Fibroblast of gingiva (primary cell): ENCODE results near the gene ZSWIM4.
"Not testable (repeated sequence)": the region's sequence is repeated elsewhere in the genome, so short reads cannot be mapped to it uniquely, and the experiment has no call there.

Experiments used
- DNase-seq: peaks from one replicate; pipeline ENCODE4 v3.0.0-alpha.2; 2011; ENCODE audit warnings: low read depth

The ZSWIM4 gene

DNA sequence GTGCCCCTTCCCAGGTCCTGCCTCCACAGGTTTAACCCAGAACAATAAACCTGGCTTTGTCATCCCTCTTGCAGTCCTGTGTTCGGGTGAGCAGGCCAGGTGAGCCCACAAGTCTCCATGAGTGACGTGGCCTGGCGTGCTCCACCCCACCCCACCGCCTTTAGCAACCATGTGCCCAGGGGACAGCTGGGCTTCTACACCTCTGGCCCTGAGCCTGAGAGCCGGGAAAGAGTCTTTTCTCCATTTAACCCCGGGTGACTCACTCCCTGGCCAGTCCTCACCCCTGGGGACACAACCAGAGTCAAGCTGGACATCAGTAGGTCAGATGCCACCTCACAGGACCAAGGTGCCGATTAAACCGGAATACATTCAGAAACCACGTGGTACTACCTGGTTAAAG is 16.8 kb upstream of the ZSWIM4 start:
- no peak for DNase-seq

DNA sequence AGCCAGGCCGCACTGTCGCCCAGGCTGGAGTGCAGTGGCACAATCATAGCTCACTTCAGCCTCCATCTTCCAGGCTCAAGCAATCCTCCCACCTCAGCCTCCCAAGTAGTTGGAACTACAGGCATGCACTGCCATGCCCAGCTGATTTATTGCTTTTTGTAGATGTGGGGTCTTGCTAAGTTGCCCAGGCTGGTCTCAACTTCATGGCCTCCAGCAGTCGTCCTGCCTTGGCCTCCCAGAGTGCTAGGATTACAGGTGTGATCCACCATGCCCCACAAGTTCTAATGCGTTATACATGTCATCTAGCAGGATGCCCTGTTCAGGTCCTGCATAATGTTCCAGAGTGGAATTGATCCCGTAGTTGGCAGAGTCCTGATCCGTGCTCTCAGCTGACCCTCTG is 16.4 kb upstream of the ZSWIM4 start:
- no peak for DNase-seq

DNA sequence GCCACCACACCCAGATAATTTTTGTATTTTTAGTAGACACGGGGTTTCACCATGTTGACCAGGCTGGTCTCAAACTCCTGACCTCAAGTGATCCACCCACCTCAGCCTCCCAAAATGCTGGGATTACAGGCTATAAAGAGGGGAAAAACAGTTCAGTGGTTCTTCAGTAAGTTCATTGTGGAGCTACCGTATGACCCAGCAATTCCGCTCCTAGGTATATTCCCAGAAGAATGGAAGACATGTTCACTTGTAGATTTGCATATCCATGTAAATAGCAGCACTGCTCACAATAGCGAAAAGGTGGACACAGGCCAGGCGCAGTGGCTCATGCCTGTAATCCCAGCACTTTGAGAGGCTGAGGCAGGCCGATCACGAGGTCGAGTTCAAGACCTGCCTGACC is 15.4 kb upstream of the ZSWIM4 start:
- not testable (repeated sequence) for DNase-seq

DNA sequence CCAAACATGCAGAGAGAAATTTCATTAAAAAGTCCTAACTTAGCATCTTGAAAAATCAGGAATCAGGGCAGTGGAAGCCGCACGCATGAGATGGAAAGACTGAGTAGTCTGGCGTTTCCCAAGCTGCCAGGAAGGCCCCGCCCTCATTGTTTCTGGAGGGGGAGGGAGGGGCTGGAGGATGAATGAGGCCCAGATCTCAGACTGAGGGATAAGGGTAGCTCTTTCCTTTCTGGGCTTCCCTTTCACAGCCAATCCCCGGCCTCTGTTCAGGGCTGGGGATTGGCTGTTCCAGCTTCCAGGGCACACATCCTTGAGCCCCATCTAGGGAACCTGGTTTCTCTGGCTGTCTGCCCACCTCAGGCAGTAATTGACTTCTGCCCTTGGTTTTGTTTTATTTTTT is 13.7 kb upstream of the ZSWIM4 start:
- DNase-seq: peak; percentile 90

DNA sequence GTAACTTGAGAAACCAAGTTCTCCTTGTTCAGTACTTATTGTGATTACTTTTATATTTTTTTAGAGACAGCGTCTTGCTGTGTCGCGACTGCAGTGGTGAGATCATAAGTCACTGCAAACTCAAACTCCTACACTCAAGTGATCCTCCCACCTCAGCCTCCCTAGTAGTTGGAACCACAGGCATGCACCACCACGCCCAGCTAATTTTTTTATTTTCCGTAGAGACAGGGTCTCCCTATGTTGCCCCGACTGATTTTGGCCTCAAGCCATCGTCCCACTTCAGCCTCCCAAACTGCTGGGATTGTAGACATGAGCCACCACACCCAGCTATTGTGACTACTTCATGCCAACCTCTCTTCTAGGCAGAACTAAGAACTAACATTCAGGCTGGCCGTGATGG is 12.7 kb upstream of the ZSWIM4 start:
- DNase-seq: no peak

DNA sequence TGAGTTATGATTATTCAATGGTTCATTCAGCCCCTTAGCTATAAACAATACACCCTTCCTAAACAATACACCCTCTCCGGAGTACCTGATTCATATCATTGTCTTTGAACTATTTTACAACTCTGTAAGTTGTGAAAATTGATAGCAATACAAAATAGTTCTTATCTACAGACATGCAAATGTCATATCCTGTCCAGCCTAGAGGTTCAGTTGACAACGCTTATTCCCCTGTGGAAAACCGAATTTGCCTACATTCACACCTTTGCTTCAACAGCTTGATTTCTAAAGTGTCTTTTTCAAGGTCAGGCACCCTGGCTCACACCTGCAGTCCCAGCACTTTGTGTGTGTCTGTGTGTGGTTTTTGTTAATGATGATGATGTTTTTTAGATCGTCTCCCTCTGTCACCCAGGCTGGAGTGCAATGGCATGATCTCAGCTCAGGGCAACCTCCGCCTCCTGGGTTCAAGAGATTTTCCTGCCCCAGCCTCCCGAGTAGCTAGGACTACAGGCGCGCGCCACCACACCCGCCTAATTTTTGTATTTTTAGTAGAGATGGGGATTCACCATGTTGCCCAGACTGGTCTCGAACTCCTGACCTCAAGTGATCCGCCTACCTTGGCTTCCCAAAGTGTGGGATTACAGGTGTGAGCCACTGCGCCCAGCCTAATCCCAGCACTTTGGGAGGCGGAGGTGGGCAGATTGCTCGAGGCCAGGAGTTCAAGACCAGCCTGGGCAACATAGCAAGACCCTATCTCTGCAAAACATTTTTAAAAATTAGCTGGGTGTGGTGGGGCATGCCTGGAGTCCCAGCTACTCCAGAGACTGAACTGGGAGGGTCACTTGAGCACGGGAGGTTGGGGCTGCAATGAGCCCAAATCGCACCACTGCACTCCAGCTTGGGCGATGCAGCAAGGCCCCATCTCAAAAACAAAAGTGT is 11.4 kb upstream of the ZSWIM4 start:
- DNase-seq: no peak

DNA sequence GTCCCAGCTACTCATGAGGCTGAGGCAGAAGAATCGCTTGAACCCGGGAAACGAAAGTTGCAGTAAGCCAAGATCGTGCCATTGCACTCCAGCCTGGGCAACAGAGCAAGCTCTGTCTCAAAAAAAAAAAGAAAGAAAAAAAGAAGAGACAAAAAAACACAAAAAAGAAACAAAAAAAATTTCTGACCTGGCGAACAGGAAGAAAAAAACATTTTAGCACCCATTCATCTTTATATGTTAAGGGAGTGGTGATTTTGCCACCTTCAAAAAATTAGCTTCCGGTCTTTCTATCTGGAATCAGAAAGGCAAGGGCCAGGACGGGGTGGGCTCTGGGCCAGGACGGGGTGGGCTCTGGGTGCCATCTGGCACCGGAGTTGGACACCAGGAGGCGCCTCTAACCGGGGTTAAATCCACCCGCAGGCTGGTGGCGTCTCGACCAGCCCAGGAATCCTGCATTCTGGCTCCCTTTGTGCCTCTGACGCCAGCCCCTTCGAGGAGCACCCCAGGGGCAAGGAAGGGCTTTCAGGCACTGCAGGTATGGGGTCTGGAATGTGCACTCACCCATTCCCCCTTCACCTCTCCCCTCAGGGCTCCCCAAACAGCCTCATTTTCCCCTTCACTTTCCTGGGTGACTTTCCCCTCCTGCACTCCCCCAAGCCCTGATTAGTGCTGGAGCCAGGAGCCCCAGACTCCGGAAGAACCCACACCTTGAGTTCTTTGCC is 10.4 kb upstream of the ZSWIM4 start:
- DNase-seq: peak; percentile 59

DNA sequence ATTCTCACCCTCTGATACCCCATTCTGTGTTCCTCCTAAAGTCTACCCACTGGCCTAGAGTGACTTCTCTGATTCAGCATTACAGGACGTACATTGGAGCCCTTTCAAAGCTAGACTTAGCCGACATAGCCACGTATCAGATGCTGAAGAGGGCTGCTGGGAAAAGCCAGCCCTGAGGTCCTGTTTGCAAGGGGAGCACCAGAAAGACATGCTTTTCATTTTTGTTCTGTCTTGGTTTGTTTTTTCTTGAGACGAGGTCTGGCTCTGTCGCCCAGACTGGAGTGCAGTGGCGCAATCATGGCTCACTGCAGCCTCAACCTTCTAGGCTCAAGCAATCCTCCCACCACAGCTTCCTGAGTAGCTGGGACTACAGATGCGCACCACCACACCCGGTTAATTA is 6.3 kb upstream of the ZSWIM4 start:
- DNase-seq: peak; percentile 79

DNA sequence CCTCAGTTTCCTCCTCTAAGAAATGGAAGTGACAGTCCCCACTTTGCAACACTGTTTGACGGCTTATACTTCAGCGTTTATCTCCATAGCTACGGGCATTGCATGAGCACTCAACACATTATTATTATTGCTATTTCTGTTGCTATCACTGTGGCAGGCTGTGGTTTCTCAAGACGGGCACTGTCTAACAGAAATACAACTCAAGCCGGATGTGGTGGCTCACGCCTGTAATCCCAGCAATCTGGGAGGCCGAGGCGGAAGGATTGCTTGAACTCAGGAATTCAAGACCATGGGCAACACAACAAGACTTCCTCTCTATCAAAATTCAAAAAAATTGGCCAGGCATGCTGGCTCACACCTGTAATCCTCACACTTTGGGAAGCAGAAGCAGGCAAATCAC is 4.9 kb upstream of the ZSWIM4 start:
- DNase-seq: no peak

DNA sequence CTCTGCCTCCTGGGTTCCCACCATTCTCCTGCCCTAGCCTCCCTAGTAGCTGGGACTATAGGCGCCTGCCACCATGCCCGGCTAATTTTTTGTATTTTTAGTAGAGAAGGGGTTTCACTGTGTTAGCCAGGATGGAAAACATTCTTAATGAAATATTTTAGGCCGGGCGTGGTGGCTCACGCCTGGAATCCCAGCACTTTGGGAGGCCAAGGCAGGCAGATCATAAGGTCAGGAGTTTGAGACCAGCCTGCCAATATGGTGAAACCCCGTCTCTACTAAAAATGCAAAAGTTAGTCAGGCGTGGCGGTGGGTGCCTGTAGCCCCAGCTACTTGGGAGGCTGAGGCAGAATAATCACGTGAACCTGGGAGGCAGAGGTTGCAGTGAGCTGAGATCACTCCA is 1.9 kb upstream of the ZSWIM4 start:
- DNase-seq: not testable (repeated sequence)

DNA sequence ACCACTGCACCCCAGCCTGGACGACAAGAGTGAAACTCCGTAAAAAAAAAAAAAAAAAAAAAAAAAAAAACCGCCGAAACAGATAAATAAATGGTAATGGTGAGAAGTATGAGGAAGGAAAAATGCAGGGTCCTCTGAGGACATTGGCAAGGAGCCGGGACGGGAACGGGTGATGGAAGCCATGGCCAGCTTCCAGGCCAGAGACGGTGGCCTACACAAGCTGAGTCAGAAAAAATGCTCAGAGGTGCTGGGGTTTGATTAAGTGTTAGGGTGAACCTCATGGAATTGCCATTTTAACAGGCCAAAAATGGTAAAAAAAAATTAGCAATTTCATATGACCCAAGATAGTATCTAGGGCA is 866 bp upstream of the ZSWIM4 start:
- peak; percentile 93 for DNase-seq

DNA sequence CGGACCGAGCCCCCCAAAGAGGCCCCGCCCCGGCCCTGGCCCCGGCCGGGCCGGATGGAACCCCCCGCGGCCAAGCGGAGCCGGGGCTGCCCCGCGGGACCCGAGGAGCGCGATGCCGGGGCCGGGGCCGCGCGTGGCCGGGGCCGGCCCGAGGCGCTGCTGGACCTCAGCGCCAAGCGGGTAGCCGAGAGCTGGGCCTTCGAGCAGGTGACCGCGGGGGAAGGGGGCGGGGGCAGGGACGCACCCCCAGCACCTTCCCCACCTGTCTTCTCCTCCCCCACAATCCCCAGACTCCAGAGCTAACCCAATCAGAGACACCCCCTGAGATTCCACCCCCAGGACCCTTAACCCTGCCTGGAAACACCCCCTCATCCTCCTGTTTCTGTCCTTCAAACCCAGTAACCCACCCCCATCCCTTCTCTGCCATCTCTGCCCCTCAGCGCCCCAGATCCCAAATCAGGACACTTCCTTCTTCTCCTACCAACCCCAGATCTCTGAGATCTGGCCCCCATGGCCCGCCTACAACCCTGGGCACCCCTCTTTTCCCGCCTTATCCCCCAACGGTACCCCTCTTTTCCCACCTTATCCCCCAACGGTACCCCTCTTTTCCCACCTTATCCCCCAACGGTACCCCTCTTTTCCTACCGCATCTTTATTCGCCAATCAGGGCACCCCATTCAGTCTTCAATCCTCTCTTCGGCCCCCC is 505 bp downstream of the ZSWIM4 start:
- no peak for DNase-seq

DNA sequence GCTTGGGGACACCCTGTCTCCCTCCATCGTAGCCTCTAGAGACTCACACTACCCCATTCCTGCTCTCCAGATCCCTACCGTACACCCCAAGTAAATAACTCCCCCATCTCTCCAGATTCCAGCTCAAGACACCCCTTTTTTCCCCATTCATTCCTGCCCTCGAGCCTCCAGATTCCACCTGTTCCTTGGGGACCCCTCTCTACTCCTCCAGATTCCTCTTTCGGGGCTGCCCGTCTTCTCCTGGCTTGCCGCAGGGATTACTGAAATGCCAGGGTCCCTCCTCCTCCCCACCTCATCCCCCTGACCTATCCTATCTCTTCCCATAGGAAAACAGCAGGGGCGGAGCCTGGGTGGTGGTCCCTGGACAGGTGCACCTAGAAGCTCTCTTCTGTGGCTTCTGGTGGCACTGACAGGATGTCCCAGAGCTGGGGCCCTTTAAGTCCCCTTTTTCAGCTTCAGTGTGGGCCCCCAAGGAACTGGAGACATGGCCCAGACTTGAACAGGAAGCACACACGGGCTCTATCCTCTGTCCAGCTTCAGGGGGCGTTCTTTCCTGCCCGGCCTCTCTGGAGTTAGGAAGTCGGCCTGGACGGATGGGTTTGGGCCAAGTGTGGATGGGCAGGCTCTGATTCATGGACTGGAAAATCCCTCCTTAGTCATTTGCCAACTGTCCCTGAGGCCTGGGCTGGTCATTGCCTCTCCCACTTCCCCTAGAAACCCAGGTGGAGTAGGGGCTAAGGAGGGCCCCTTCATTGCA is 1.2 kb downstream of the ZSWIM4 start:
- DNase-seq: peak; percentile 88

DNA sequence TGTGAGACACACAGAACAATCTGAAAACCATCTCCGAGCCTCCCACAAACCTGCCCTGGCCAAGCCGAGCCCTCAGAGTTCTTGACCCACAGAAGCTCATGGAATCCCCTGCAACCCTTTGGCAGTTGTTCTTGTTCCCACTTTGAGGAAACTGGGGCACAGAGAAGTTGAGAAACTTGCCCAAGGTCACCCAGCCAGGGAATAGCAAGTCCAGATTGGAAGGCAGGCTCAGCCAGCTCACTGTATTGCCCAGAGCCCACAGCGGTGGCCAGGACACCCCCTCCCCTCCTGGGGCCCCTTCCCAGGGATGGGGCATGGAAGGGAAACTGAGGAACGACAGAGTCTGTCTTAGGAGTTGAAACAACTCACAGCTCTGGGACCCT is 1.8 kb downstream of the ZSWIM4 start:
- no peak for DNase-seq

DNA sequence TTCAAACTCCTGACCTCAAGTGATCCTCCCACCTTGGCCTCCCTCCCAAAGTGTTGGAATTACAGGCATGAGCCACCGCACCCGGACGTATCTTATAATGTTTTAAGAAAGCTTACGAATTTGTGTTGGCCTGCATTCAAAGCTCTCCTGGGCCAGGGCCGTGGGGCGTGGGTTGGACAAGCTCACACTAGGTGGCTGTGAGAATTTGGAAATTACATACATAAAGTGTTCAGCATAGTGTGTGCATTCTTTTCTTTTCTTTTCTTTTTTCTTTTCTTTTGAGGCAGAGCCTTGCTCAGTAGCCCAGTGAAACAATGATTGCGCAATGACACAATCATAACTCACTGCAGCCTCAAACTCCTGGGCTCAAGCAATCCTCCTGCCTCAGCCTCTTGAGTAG is 2.6 kb downstream of the ZSWIM4 start:
- peak; percentile 67 for DNase-seq

DNA sequence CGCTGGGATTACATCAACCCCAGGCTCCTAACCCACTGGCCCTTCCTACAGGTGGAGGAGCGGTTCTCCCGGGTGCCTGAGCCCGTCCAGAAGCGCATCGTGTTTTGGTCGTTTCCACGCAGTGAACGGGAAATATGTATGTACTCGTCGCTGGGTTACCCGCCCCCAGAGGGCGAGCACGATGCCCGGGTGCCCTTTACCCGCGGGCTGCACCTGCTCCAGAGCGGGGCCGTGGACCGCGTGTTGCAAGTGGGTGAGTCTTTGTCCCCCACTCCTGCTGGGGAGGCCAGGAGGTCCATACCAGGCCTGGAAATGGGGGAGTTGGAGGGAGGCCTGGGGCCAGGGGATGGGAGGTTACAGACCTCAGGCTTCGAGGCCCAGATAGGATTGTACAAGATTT is 4.4 kb downstream of the ZSWIM4 start:
- no peak for DNase-seq

DNA sequence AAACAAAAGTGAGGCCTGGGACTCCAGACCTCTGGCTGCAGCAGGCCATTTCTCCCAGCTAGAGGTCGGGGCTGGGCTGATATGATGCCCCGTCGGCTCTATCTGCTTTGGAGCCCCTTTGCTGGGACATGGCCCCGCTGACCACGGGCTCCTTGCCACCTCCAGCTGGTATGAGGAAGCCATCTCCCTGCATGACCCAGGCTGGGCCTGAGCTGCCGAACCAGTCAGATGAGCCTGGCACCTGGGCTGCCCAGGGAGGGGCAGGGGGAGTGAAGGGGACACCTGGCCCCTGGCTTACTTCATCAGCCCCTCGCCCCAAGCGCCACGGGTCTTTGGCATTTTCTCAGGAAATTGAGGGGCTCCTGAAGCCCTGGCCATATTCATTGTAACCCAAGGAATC is 7.8 kb downstream of the ZSWIM4 start:
- DNase-seq: no peak

DNA sequence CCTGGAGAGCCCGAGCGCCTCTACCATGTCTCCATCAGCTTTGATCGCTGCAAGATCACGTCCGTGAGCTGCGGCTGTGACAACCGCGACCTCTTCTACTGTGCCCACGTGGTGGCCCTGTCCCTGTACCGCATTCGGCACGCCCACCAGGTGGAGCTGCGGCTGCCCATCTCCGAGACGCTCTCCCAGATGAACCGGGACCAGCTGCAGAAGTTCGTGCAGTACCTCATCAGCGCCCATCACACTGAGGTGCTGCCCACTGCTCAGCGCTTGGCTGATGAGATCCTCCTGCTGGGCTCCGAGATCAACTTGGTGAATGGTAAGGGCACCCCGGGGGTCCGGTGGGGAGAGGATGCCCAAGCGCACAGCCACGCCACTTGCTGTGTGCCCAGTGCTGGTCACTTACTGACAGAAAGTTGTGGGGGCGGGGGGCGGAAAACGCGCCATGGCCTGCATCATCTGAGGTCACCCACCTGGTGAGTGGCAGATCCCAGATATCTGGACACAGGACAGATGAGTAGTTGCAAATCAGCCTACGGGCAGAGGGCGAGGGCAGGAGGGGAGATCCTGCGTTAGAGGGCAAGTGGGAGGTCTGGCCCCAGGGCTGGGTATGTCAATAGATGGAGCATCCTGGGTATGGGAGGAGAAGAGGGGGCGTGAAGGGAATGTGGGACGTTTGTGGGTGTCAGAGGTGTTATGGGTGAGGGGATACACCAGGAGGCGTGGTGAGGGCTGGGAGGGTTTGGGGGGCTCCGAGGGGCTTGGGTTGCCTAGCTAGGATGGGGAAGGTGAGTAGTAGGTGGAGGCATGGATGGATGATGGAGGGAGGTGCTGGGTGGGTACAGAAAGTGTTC is 9.8 kb downstream of the ZSWIM4 start:
- DNase-seq: no peak

DNA sequence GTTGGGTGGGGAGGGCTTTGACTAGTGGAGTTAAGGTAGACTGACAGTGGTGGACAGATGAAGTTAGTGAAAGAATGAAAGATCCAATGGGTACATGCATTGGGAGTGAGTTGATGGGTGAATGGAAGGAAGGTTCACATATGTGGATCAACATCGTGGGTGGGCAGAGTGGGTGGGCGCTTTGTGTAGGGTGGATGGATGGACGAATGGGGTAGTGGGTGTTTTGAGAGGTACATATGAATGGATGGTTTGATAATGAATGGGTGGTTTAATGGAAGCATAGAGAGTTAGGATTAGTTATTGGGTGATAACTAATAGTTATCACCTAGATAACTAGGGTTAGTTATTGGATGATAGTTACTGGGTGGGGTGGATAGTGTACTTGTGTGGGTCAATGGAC is 11.5 kb downstream of the ZSWIM4 start:
- no peak for DNase-seq

DNA sequence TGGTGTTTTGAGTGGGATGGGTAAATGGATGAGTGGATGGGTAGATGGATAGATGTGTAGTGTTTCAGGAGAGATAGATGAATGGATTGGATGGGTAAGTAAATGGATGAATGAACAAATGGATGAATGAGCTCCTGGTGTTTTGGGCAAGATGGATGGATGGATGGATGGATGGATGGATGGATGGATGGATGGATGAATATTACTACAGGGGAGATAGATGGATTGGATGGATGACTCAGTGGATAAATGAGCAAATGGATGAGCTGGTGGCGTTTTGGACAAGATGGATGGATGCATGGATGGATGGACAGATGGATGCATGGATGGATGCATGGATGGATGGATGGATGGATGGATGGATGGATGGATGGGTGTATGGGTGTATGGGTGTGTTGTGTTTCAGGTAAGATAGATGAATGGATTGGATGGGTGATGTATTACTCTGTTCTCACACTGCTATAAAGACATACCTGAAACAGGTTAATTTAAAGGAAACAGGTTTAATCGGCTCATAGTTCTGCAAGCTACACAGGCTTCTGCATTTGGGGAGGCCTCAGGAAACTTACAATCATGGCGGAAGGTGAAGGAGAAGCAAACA is 12.3 kb downstream of the ZSWIM4 start:
- DNase-seq: no peak

DNA sequence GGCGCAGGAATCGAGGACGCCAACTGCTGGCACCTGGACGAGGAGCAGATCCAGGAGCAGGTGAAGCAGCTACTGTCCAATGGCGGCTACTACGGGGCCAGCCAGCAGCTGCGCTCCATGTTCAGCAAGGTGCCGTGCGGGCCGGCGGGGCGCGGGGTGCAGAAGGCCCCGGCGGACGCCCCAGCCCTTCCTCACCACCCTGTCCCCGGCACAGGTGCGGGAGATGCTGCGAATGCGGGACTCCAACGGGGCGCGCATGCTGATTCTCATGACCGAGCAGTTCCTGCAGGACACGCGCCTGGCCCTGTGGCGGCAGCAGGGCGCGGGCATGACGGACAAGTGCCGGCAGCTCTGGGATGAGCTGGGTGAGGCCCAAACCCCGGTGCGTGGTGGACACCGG is 13.6 kb downstream of the ZSWIM4 start:
- DNase-seq: no peak
